Gastroesophageal sphincter (tissue), 4 donors: ENCODE results near the gene GTF2A1. TPM values are rescaled to one million over a fixed set of nuclear protein-coding genes. Genes with fewer than 3 reads are reported as not detected.

Source experiments
- ATAC-seq: fragments of 150-250 bp; one replicate; pipeline ENCODE4 v1.9.1; 2016; ENCODE audit warnings: mild to moderate bottlenecking, moderate library complexity
- H3K27ac ChIP-seq, 4 donors: fragments of 200-600 bp; sonication (generic) in 3 of 4; 1 replicate in 3 of 4; 2 replicates in 1 of 4; pipeline ENCODE4 v1.5.1; 2016 to 2019
- H3K27me3 ChIP-seq: fragments of 200-600 bp; sonication (generic); one replicate; pipeline ENCODE4 v1.5.1; 2019
- H3K36me3 ChIP-seq, 2 donors: fragments of 200-600 bp; sonication (generic); one replicate each; pipeline ENCODE4 v1.5.1; 2019; ENCODE audit warnings: control low read depth in 1 of 2
- H3K4me1 ChIP-seq, 3 donors: fragments of 200-600 bp; sonication (generic); 1 replicate in 2 of 3; 2 replicates in 1 of 3; pipeline ENCODE4 v1.5.1; 2016 to 2019; ENCODE audit warnings: control low read depth in 2 of 3
- H3K4me3 ChIP-seq, 2 donors: fragments of 200-600 bp; sonication (generic); one replicate each; pipeline ENCODE4 v1.5.1; 2019; ENCODE audit warnings: mild to moderate bottlenecking in 1 of 2, moderate library complexity in 1 of 2
- H3K9me3 ChIP-seq, 3 donors: fragments of 200-600 bp; sonication (generic); one replicate each; pipeline ENCODE4 v1.5.1; 2017 to 2019; ENCODE audit warnings: control low read depth in 2 of 3
- CTCF ChIP-seq, 4 experiments: fragments of 200-600 bp in 2 of 4; fragments of 450-650 bp in 2 of 4; sonication (generic) in 1 of 4; IDR thresholded peaks; one replicate each; pipeline ENCODE4 v1.5.1; 2017 to 2019; ENCODE audit warnings: antibody characterized with exemption in 4 of 4, mild to moderate bottlenecking in 2 of 4, moderate library complexity in 2 of 4
- EP300 ChIP-seq: sonication (generic); formaldehyde crosslinking; IDR thresholded peaks from one replicate; pipeline ENCODE4 v1.6.1; 2017; ENCODE audit warnings: antibody characterized with exemption, mild to moderate bottlenecking
- POLR2A ChIP-seq, 2 donors: fragments of 450-650 bp; IDR thresholded peaks; one replicate each; pipeline ENCODE4 v1.6.1; 2017; ENCODE audit warnings: antibody characterized with exemption in 2 of 2, mild to moderate bottlenecking in 2 of 2, moderate library complexity in 1 of 2
- POLR2AphosphoS5 ChIP-seq: sonication (generic); formaldehyde crosslinking; IDR thresholded peaks from one replicate; pipeline ENCODE4 v1.6.1; 2017; ENCODE audit warnings: antibody characterized with exemption
- WGBS, 2 donors: methylation state at CpG; one replicate each; pipeline ENCODE4 v1.1.5; 2018; ENCODE audit warnings: low coverage in 1 of 2; 5-methylcytosine and 5-hydroxymethylcytosine counted together
- total RNA-seq, 4 donors: library from RNA; depleted of rRNA; stranded (reverse); fragments of >200 nt; gene quantifications; one replicate each; pipeline ENCODE4 v1.1.0, GENCODE V29; 2016

Gene GTF2A1
- total RNA-seq, 4 donors from 2014 or later, result 28.0 to 40.0 (median 30.5) TPM

GRCh38 chr14:81256289-81256960 is 35.7 kb upstream of the GTF2A1 start:
- no peak for TF ChIP-seq POLR2A (IDR thresholded peaks at IDR 0.05)
- no peak for TF ChIP-seq CTCF (IDR thresholded peaks at IDR 0.05)
- no peak for TF ChIP-seq EP300
- no peak for TF ChIP-seq POLR2AphosphoS5
- Histone ChIP-seq H3K36me3 (no peaks in the 10 kb centered on the region), H3K4me3 (no peak overlapping the region), H3K4me1 (no peaks in the 10 kb centered on the region), H3K27me3 (peaks cover 24% of the 10 kb centered on the region), H3K27ac (no peak overlapping the region), H3K9me3 (no peaks in the 10 kb centered on the region)
- 71% methylated on average over 2 of the region's 2 CpGs; no CpG with 5 or more reads in 1 of the 2 donors for WGBS, 2 donors
- no peak for ATAC-seq

DNA sequence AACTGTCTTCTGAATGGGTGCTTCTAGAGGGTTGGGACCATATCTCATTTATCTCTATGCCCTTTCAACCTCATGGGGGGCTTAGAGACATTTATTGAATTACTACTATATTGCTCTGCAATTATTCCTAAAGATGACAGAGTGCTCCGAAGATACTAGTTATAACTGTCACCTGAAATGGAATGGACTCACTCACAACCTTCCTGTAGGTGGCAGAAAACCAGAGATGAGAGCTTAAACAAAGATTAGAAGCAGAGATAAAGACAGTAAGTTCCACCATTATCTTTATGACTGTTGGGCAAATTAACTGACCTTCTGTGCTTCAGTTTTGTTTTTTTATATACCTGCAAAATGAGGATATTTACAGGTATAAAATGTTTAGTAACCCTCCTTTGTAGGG is 31.5 kb upstream of the GTF2A1 start:
- Histone ChIP-seq H3K9me3 (no peaks in the 10 kb centered on the region), H3K27ac (no peak overlapping the region), H3K4me3 (no peak overlapping the region), H3K4me1 (no peaks in the 10 kb centered on the region), H3K27me3 (peaks cover 4% of the 10 kb centered on the region), H3K36me3 (no peaks in the 10 kb centered on the region)
- TF ChIP-seq CTCF (IDR thresholded peaks at IDR 0.05), result no peak
- no peak for TF ChIP-seq POLR2A (IDR thresholded peaks at IDR 0.05)
- no peak for TF ChIP-seq EP300
- no peak for TF ChIP-seq POLR2AphosphoS5
- no peak for ATAC-seq
- 82 to 83% methylated on average over 1 of the region's 1 CpG for WGBS, 2 donors

DNA sequence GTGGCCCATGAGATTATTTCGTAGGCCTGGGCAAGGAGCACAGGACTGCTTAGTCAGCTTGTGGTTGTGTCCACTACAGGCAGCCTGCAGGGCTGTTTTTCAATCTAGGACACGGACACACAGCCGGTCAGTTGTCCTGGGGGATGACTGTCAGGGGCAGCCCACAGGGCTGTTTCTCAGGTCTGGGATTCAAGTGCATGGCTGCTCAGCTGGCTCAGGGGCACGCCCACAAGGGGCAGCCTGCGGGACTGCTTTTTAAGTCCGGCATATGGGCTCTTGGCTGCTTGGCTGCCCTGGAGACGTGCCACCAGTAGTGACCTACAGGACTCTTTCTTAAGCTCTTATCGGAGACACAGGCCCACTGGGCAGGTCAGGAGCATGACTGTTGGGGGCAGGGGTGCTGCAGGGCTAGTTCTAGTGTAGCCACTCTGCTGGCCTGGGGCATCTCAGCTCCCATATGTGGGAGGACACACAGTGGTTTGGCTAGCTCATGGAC is 26.6 kb upstream of the GTF2A1 start:
- no peaks in the 10 kb centered on the region for H3K4me1 ChIP-seq
- H3K27ac ChIP-seq, result no peak overlapping the region
- WGBS, 2 donors, result 71 to 80% methylated on average over 1 to 3 of the region's 8 CpGs
- TF ChIP-seq POLR2AphosphoS5 (no peak), POLR2A (IDR thresholded peaks at IDR 0.05) (no peak), CTCF (IDR thresholded peaks at IDR 0.05) (no peak), EP300 (no peak)
- no peak for ATAC-seq
- no peak overlapping the region for H3K4me3 ChIP-seq
- H3K36me3 ChIP-seq, result no peaks in the 10 kb centered on the region
- peaks cover 0 to 13% (median 0%) of the 10 kb centered on the region in 3 donors for H3K9me3 ChIP-seq
- no peaks in the 10 kb centered on the region for H3K27me3 ChIP-seq

- no peak for ATAC-seq
- 83% methylated on average over 9 of the region's 19 CpGs; no CpG with 5 or more reads in 1 of the 2 donors for WGBS, 2 donors
Measured at GRCh38 chr14:81246461-81247270, 25.9 kb upstream of the GTF2A1 start.

More at GRCh38 chr14:81246461-81247270, 25.9 kb upstream of the GTF2A1 start:
- Histone ChIP-seq H3K36me3 (no peaks in the 10 kb centered on the region), H3K4me1 (no peaks in the 10 kb centered on the region), H3K27ac (no peak overlapping the region), H3K4me3 (no peak overlapping the region), H3K27me3 (no peaks in the 10 kb centered on the region), H3K9me3 (peaks cover 0 to 13% (median 0%) of the 10 kb centered on the region in 3 donors)
- no peak for TF ChIP-seq CTCF (IDR thresholded peaks at IDR 0.05)
- TF ChIP-seq POLR2A (IDR thresholded peaks at IDR 0.05), result no peak
